Amniotic epithelial cell (primary cell): ENCODE measurements around the gene ATXN1.
"Not testable (repeated sequence)": the region's sequence is repeated elsewhere in the genome, so short reads cannot be mapped to it uniquely, and the experiment has no call there.

ENCODE experiments used
- DNase-seq: peaks from one replicate; pipeline ENCODE4 v3.0.0-alpha.2; 2010; ENCODE audit warnings: low read depth

ATXN1 gene

DNA sequence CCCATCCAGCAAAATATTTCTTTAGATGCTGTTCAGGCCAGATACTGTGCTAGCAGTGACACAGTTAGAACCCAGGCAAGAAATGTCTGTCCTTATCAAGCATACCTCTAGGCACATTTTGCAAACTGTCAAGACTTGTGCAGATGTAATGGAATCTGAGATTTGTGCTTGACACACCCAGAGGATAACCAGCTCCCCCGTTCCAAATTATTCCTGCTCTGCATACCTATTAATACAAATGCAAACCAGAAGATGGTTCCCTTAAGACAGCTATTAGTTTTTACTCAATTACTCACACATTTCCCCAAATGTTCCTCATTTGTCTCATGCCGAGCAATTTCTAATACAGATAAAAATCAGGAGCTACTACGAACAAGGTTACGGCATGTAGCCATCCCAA lies 40.4 kb downstream of the ATXN1 start:
- no peak for DNase-seq

DNA sequence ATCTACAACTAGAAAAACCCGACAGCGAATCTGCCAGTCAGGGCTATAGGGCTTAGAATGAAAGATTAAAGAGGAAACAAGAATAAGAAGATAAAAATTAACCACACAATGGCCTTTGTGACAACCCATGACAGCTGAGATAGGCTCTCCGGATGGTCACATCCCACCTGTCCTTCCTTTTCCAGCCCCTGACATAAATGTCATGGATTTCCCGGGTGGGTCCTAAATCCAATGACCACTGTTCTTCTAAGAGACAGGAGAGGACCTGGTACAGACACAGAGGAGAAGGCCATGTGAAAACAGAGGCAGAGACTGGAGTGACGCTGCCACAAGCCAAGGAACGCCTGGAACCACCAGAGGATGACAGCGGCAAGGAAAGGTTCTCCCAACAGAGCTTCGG lies 41.8 kb downstream of the ATXN1 start:
- DNase-seq, result no peak

GRCh38 chr6:16718356-16718755 lies 42.9 kb downstream of the ATXN1 start:
- DNase-seq, result no peak

- DNase-seq, result no peak
Measured at GRCh38 chr6:16717275-16717942, 43.9 kb downstream of the ATXN1 start.

GRCh38 chr6:16716321-16716858 lies 44.9 kb downstream of the ATXN1 start:
- no peak for DNase-seq

DNA sequence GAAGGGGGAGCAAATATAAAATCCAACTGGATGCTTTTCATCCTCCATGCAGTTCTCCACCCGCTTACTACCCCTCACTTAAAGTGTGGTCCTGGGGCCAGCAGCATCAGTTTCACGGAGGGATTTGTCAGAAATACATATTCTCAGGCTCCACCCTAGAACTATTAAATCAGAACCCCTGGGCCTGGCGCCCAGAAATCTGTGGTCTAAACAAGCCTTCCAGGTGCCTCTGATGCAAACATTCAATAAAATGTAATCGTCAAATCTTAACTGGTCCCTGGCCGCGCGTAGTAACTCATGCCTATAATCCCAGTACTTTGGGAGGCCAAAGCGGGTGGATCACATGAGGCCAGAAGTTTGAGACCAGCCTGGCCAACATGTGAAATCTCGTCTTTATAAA lies 47.7 kb downstream of the ATXN1 start:
- DNase-seq, result no peak

GRCh38 chr6:16712931-16713484 lies 48.3 kb downstream of the ATXN1 start:
- DNase-seq, result peak; percentile 97

- no peak for DNase-seq
Measured at GRCh38 chr6:16712255-16712930, 48.9 kb downstream of the ATXN1 start.

GRCh38 chr6:16711546-16712254 lies 49.6 kb downstream of the ATXN1 start:
- peak; percentile 45 for DNase-seq

DNA sequence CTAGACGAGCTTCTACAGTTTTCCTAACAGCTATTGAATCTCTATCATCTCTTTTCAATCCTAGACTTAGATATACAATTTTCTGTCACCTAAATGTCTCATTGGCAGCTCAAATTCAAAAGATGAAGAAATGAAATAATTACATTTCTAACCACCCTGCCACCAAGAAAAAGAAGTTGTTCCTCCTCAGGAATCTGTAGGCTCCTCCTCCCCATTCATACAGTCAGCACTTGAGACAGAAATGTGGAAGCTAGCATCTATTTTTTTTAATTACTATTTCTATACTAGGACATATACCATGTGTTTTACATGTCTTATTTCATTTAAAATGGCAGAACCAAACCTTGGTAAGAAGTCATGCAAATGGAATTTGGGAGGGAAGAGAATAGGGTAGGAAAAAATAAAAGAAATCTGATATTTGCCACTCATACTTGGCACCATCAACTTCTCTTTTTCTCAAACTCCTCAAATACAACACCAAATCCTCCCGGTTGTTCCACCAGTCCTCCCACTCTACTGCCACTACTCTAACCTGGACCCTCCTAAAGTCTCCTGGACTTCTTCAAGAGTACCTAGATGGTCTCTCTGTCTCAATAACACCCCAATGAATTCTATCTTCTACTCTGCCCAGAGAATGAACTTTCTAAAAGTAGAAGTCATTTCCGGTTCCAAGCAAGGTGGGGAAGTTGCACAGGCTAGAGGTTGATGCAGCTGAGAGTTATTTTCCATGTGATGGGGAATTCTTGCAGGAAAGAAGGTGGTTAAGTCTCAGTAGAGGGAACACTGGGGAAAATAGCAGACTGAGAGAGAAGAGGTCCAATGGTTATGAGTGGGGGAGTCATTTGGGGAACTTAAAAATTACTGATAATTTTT lies 54.1 kb downstream of the ATXN1 start:
- no peak for DNase-seq

DNA sequence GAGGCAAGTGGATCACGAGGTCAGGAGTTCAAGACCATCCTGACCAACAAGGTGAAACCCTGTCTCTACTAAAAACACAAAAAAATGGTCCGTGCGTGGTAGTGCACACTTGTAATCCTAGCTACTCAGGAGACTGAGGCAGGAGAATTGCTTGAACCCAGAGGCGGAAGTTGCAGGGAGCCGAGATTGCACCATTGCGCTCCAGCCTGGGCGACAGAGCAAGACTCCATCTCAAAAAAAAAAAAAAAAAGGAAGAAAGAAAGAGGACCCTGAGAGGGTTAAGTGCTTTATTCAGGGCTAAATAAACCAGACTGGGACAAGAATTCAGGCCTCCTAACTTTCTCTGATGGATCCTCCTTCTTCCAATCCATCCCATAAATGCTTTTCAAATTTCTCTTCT lies 54.8 kb downstream of the ATXN1 start:
- not testable (repeated sequence) for DNase-seq

DNA sequence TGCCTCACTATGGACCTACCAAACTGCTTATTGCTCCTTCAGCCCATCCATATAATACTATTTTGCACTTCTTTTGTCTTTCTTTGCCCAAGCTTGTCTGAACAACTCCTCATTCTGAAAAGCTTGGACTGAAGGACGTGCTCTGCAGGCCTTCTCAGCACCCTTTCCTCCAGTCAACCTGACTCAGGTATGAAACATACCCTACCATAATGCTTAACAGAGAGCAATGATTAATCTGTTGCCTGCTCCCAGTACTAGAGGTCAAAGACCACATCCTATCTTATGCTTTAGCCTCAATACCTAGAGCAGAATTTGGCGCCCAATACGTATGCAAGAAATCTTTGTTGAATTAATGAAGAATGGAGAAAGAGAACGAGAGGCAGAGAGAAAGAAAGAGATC lies 55.2 kb downstream of the ATXN1 start:
- no peak for DNase-seq

GRCh38 chr6:16705081-16705993 lies 55.9 kb downstream of the ATXN1 start:
- DNase-seq, result no peak

DNA sequence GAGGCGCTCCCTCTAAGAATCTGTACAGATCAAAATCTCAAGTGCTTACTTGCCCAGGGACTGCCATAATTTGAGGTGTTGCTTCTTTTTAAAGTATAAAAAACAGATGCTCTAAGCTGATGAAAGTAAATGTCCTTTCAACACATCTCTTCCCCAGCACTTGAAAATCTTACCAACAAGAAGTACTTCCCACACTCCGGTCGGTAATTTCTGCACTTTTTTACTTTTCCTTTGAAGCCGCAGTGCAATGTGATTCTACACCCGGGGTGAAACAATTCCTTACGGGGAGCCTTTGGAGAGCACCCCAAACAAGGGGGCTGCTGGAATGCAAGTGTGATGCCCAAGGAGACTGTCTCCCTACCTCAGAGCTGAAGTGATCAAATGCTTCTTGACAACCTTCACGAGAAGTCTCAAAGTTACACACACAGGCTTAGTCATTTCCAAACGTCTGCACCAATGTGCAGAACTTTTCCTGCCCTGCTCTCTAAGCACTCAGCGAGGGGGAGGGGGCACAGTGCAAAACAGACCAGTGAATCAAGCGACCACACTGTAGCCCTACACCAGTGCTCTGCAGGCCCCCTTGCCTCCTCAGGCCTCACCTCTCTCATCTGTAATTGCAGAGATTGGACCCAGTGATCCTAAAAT lies 56.7 kb downstream of the ATXN1 start:
- DNase-seq, result peak; percentile 65

- not testable (repeated sequence) for DNase-seq
Measured at GRCh38 chr6:16702627-16703378, 58.5 kb downstream of the ATXN1 start.

DNA sequence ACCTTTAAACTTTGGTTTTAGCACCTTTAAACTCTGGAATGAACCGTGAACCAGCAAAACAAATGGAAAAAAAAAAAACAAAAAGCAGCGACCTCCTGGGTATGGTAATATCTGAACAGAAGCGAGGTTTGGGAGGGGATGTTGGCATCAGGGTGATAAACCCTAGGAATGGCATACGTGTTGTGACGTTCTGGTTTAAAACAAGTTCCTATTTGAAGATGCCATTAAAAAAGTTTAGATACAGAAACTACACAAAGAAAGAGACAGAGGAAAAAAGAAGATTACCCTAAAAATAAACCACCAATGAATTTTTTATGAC lies 60.4 kb downstream of the ATXN1 start:
- no peak for DNase-seq

DNA sequence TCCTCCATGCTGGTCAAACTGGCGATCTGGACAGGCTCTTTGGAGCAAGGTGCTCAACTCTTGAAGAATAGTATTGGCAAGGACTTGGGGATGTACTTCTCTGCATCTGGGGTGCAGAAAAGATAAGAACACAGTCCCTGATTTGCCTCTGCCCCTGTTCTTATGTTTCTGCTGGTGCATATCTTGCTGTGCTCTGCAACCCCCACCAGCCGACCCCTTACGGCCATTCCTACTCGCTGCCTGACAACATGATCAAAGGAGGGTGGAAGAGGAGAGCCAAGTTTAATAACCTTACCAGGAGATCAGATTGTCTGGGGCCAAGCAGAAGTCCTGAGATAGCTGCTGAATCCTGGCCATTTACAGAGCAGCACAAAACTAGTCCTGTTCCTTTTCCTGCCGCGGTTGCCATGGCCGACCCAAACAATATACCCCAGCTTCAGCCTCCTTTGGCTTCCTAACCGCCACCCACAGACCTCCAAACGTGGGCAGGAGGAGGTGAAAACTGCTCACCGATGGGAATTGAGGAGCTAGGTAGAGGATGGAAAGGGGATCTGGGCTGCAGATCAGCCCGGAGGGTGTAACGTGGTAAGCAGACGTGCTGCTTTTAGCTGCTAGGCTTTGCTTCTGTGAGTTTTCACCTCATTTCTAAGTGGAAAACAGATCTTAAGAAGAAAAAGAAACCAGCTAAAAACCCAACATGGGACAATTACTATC lies 60.9 kb downstream of the ATXN1 start:
- DNase-seq, result no peak

DNA sequence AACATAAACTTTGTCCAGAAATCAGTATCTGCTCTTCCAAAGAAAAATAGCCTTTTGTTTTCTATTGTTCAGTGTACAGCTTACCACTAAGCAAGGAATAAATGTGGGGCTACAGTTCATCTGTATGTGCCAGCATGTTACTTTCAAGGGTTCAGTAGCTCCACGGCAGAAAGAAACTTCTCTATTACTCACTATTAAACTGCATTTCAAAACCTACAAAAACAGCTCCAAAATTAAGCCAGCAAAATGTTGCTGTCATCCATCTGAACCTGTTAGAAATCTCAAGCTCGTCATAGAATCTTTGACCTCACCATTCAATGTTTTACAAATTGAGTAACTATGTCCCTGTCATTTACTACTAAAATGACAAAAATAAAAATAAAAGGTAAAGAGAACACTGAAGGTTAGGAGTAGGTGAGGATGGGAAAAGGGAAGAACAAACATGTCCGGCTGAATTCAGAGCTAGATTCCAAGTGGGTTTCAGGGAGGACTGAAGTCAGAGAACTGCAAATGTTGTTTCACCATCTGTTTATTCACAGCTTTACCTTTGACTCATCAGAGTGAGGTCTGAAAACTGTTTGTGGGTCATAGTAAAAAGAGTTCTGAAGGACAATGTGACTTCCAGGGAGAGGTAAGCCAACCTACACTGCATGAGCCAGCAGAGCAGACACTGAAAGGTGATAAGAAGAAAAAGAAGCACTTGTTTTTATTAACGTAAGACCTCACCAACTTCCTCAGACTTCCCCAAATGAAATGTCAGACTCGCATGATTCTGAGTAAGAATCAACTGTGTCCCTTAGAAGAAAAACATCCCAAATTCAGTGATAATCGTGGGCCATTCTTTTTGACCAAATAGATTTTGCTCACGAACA lies 62.0 kb downstream of the ATXN1 start:
- DNase-seq, result peak; percentile 75
